Measurements from ENCODE around the gene NSUN2. TPM values are rescaled to one million over a fixed set of nuclear protein-coding genes. Genes with fewer than 3 reads are reported as not detected.
"Not testable (repeated sequence)": the region's sequence is repeated elsewhere in the genome, so short reads cannot be mapped to it uniquely, and the experiment has no call there.

The NSUN2 gene
- polyA plus RNA-seq, 2 of the 4 experiments (the other 2 are of a cell fraction): 95.7 to 101 TPM

- ATAC-seq: no peak
- no peak for DNase-seq (ENCODE audit: low read depth in 1 of 2, low spot score in 1 of 2)
- POLR2A ChIA-PET: no interaction called here
- CTCF ChIA-PET: interaction anchor here (0.6 kb wide), 1 partner anchor 299 kb away, joined by 3 read pairs; no protein-coding TSS in a partner anchor
- Histone ChIP-seq H3K4me2 (no peak overlapping the region), H3K9me3 (no peaks in the 10 kb centered on the region), H3K27ac (no peak overlapping the region), H3K4me3 (no peak overlapping the region), H3K4me1 (no peaks in the 10 kb centered on the region)
- TF ChIP-seq MYC (IDR thresholded peaks at IDR 0.05; ENCODE audit: borderline replicate concordance, low read length) (no peak), PBX3 (IDR thresholded peaks at IDR 0.05) (no peak), CHD4 (IDR thresholded peaks at IDR 0.05; ENCODE audit: borderline replicate concordance) (no peak), RNF2 (IDR thresholded peaks at IDR 0.05; ENCODE audit: borderline replicate concordance, low read depth) (no peak), ZC3H11A (IDR thresholded peaks at IDR 0.05) (no peak), TP53 (CRISPR knock-in tag; IDR thresholded peaks at IDR 0.05) (no peak), JUN (IDR thresholded peaks at IDR 0.05) (no peak), EHMT2 (IDR thresholded peaks at IDR 0.05; ENCODE audit: low read depth) (no peak), CTCF (IDR thresholded peaks at IDR 0.05) (no peak), HOXB5 (CRISPR knock-in tag; IDR thresholded peaks at IDR 0.05) (no peak), HOXB13 (CRISPR knock-in tag; IDR thresholded peaks at IDR 0.05; ENCODE audit: low read depth) (no peak), RFX5 (IDR thresholded peaks at IDR 0.05) (no peak), SMC3 (IDR thresholded peaks at IDR 0.05) (no peak), BHLHE40 (IDR thresholded peaks at IDR 0.05; ENCODE audit: low read depth, low read length) (no peak), FOSB (CRISPR knock-in tag; IDR thresholded peaks at IDR 0.05) (no peak), HES2 (IDR thresholded peaks at IDR 0.05) (no peak), HEYL (CRISPR knock-in tag; IDR thresholded peaks at IDR 0.05) (no peak), ELK1 (IDR thresholded peaks at IDR 0.05; ENCODE audit: low read depth, low read length) (no peak)
- 87% methylated on average over 7 of the region's 10 CpGs for WGBS (ENCODE audit: missing lambda C conversion rate)
- no peak for FAIRE-seq
Observed at GRCh38 chr5:6649186-6649585, 16.3 kb upstream of the NSUN2 start.

- ATAC-seq; CTCF ChIA-PET; POLR2A ChIA-PET; H3K9me3 ChIP-seq; FAIRE-seq; H3K27ac ChIP-seq; DNase-seq (ENCODE audit: low read depth in 1 of 2, low spot score in 1 of 2); H3K4me3 ChIP-seq; H3K4me2 ChIP-seq; H3K4me1 ChIP-seq: not testable (repeated sequence)
- 90% methylated on average over 11 of the region's 11 CpGs for WGBS (ENCODE audit: missing lambda C conversion rate)
Observed at GRCh38 chr5:6645571-6646362, 12.9 kb upstream of the NSUN2 start.

- Histone ChIP-seq H3K27ac (no peak overlapping the region), H3K4me2 (no peak overlapping the region), H3K9me3 (no peaks in the 10 kb centered on the region), H3K4me1 (no peaks in the 10 kb centered on the region), H3K4me3 (no peak overlapping the region)
- ChIA-PET CTCF (no interaction called here), POLR2A (no interaction called here)
- DNase-seq (ENCODE audit: low read depth in 1 of 2, low spot score in 1 of 2) (no peak), FAIRE-seq (no peak), ATAC-seq (no peak)
- WGBS (ENCODE audit: missing lambda C conversion rate): 87% methylated on average over 6 of the region's 6 CpGs
- TF ChIP-seq FOXS1 (CRISPR knock-in tag; IDR thresholded peaks at IDR 0.05): no peak
- TF ChIP-seq PHF8 (IDR thresholded peaks at IDR 0.05; ENCODE audit: borderline replicate concordance, low read depth): no peak
- TF ChIP-seq RNF2 (IDR thresholded peaks at IDR 0.05; ENCODE audit: borderline replicate concordance, low read depth): no peak
- TF ChIP-seq ATOH8 (CRISPR knock-in tag; IDR thresholded peaks at IDR 0.05; ENCODE audit: low read depth): no peak
- TF ChIP-seq CBX2 (IDR thresholded peaks at IDR 0.05; ENCODE audit: borderline replicate concordance, low read depth): no peak
- no peak for TF ChIP-seq CBX8 (IDR thresholded peaks at IDR 0.05)
- TF ChIP-seq USF2 (IDR thresholded peaks at IDR 0.05): no peak
- TF ChIP-seq RCOR1 (IDR thresholded peaks at IDR 0.05; ENCODE audit: low read depth, low read length): no peak
- TF ChIP-seq MAX (IDR thresholded peaks at IDR 0.05): no peak
Observed at GRCh38 chr5:6644794-6645241, 12.0 kb upstream of the NSUN2 start.
